HG02610 (cell line): ENCODE results near the gene SF1.

Experiments used
- ATAC-seq: cut with Tn5 transposase; IDR thresholded peaks from one replicate; pipeline ENCODE4 v1.9.1; 2021; ENCODE audit warnings: mild to moderate bottlenecking, moderate library complexity; ENCODE audit not compliant: unreplicated experiment

Gene SF1

GRCh38 chr11:64714666-64715065 lies 63.7 kb downstream of the SF1 start:
- no peak for ATAC-seq
